GM12891 (cell line): ENCODE results near the gene AGTPBP1.
A peak's percentile ranks its signal among the peaks of the same experiment; 100 is the strongest.
"Not testable (repeated sequence)": the region's sequence is repeated elsewhere in the genome, so short reads cannot be mapped to it uniquely, and the experiment has no call there.

ENCODE experiments used
- DNase-seq: peaks from one replicate; pipeline ENCODE4 v3.0.0; 2011; ENCODE audit warnings: low spot score; ENCODE audit not compliant: insufficient read length
- FAIRE-seq: peaks from 2 replicates; lab custom pipeline; 2011; peaks lifted over from hg19 to GRCh38; lab: Jason Lieb, UNC
- PAX5 ChIP-seq: IDR thresholded peaks from 2 replicates; pipeline ENCODE4 v1.6.1; 2011; ENCODE audit warnings: low read length, moderate library complexity, mild to moderate bottlenecking; ENCODE audit not compliant: insufficient read depth, severe bottlenecking
- POLR2A ChIP-seq: IDR thresholded peaks from 2 replicates; pipeline ENCODE4 v1.6.1; 2011; ENCODE audit warnings: low read depth, low read length, control low read depth
- POLR2AphosphoS5 ChIP-seq: IDR thresholded peaks from 2 replicates; pipeline ENCODE4 v1.6.1; 2011; ENCODE audit warnings: low read depth, low read length, control low read depth
- POU2F2 ChIP-seq: IDR thresholded peaks from 2 replicates; pipeline ENCODE4 v1.6.1; 2011; ENCODE audit warnings: low read depth, mild to moderate bottlenecking, control low read depth, low read length, moderate library complexity
- SPI1 ChIP-seq: IDR thresholded peaks from 2 replicates; pipeline ENCODE4 v1.6.1; 2011; ENCODE audit warnings: low read depth, low read length, control low read depth
- TAF1 ChIP-seq: IDR thresholded peaks from 2 replicates; pipeline ENCODE4 v1.6.1; 2011; ENCODE audit warnings: low read depth, low read length, control low read depth

Gene AGTPBP1

DNA sequence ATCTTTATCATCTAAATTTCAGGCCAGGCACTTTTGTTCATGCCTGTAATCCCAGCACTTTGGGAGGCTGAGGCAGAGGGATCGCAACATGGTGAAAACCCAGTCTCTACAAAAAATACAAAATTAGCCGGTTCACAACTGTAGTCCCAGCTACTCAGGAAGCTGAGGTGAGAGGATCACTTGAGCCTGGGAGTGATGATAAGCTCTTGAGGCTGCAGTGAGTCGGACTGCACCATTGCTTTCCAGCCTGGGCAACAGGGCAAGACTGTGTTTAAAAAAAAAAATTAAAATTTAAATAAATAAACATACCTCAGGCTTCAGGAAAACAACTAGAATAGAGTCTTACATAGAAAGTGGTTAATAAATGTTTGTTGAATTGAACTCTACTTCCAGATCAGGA, 147.4 kb downstream of the AGTPBP1 start:
- TF ChIP-seq POLR2A, result no peak
- no peak for TF ChIP-seq POLR2AphosphoS5
- TF ChIP-seq PAX5, result no peak
- TF ChIP-seq TAF1, result no peak
- TF ChIP-seq POU2F2, result no peak
- TF ChIP-seq SPI1, result no peak
- FAIRE-seq (no peak), DNase-seq (no peak)

DNA sequence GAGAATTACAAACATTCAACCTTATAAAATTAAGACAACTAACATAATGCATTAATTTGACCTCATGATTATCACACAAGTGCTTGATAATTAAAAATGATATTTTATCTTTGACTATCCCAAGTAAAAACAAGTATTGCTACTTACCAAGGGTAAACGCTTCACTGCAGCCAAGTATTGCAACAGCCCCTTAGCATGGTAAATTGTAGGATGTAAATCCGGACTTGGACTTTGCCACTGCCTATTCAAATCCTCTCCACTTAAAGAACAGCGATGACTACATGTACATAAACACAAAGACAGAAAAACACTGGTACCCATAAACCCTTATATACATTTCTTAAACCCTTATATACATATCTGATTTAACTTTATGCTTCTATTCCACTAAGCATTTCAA, 155.1 kb downstream of the AGTPBP1 start:
- TF ChIP-seq SPI1, result no peak
- no peak for TF ChIP-seq POLR2A
- TF ChIP-seq POLR2AphosphoS5, result no peak
- no peak for TF ChIP-seq PAX5
- DNase-seq, result no peak
- FAIRE-seq, result no peak

- TF ChIP-seq SPI1 (no peak), POLR2A (no peak), TAF1 (no peak), PAX5 (no peak), POLR2AphosphoS5 (no peak), POU2F2 (no peak)
- FAIRE-seq, result no peak
- no peak for DNase-seq
Observed at GRCh38 chr9:85577353-85577952, 164.3 kb downstream of the AGTPBP1 start.

GRCh38 chr9:85575868-85576267, 165.9 kb downstream of the AGTPBP1 start:
- DNase-seq (no peak), FAIRE-seq (no peak)
- TF ChIP-seq SPI1 (no peak), POLR2AphosphoS5 (no peak), PAX5 (no peak), POU2F2 (no peak), POLR2A (no peak), TAF1 (no peak)

DNA sequence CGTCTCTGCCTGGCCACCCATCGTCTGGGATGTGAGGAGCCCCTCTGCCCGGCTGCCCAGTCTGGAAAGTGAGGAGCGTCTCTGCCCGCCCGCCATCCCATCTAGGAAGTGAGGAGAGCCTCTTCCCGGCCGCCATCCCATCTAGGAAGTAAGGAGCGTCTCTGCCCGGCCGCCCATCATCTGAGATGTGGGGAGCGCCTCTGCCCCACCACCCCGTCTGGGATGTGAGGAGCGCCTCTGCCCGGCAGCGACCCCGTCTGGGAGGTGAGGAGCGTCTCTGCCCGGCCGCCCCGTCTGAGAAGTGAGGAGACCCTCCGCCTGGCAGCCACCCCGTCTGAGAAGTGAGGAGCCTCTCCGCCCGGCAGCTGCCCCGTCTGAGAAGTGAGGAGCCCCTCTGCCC, 168.2 kb downstream of the AGTPBP1 start:
- not testable (repeated sequence) for DNase-seq, FAIRE-seq

GRCh38 chr9:85572917-85573316, 168.8 kb downstream of the AGTPBP1 start:
- not testable (repeated sequence) for FAIRE-seq, DNase-seq

- FAIRE-seq (no peak), DNase-seq (no peak)
- TF ChIP-seq TAF1, result no peak
- no peak for TF ChIP-seq POLR2A
- no peak for TF ChIP-seq SPI1
- no peak for TF ChIP-seq PAX5
- TF ChIP-seq POLR2AphosphoS5, result no peak
- TF ChIP-seq POU2F2, result no peak
Observed at GRCh38 chr9:85569988-85570387, 171.8 kb downstream of the AGTPBP1 start.

GRCh38 chr9:85559526-85559925, 182.2 kb downstream of the AGTPBP1 start:
- TF ChIP-seq TAF1 (no peak), PAX5 (no peak), POLR2A (no peak), POU2F2 (no peak)
- FAIRE-seq, result no peak
- DNase-seq, result no peak

DNA sequence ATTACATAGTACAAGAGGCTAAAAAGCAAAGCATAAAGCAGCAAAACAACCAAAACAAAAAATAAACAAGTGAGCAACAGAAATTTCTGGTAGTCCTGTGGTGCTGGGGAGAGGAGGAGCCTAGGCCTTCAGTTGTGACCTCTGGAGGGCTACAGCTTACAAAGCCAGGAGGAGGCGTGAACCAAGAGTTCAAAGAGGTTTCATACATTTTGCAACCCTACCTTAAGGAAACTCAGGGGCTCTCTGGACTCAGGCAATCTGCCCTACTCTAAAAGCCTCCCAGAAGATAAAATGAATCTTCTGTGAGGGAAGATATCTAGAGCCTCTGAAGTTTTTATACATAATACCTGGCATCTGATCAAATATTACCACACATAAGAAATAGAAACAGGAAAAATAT, 187.4 kb downstream of the AGTPBP1 start:
- TF ChIP-seq PAX5 (no peak), POU2F2 (no peak)
- FAIRE-seq, result no peak
- DNase-seq, result no peak

DNA sequence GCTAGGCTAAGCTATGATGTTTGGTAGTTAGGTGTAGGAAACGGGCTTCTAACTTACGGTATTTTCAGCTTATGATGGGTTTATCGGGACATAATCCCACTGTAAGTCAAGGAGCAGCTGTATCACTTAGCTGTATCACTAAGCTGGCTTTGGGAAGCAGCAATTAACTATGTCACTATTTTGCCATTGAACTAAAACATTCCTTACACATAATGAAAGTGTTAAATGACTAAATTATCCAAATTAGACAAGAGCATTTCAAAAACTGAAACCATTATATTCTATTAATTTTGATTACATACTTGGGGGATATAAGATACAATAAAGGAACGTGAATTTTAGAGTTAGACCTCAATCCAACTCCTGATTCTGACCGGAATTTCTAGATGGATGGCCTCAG, 188.3 kb downstream of the AGTPBP1 start:
- DNase-seq, result no peak
- FAIRE-seq, result peak; percentile 73
- TF ChIP-seq POLR2A, result no peak
- TF ChIP-seq PAX5, result no peak
- TF ChIP-seq POU2F2, result no peak
- no peak for TF ChIP-seq POLR2AphosphoS5
- TF ChIP-seq SPI1, result no peak
- TF ChIP-seq TAF1, result no peak

DNA sequence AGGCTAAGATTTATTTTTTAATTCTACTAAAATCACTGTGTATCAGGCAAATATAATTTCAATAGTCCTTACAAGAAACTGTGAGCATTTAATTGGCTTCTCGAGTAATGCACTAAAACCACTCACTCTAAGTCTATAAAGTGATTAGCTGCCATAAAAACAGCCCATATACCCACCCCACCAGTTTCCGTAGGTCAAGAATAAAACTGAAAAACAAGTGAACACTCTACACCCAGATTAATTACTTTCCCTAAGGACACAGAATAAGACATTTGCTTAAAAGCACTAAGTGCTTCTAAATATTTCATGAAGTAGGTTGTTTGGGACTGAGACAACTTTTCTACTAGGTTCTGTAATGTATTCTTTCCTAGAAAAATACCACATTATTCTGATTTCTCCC, 194.2 kb downstream of the AGTPBP1 start:
- FAIRE-seq, result no peak
- no peak for DNase-seq
- no peak for TF ChIP-seq POLR2A
- TF ChIP-seq TAF1, result no peak
- no peak for TF ChIP-seq PAX5
- TF ChIP-seq POU2F2, result no peak
- TF ChIP-seq POLR2AphosphoS5, result no peak
- TF ChIP-seq SPI1, result no peak
